DND-41 (cell line): Measurements from ENCODE around the gene PDLIM1.

Experiments used
- CTCF ChIP-seq: IDR thresholded peaks from 2 replicates; pipeline ENCODE4 v1.5.1; 2012; ENCODE audit warnings: borderline replicate concordance, low read length, moderate library complexity, mild to moderate bottlenecking; ENCODE audit not compliant: poor library complexity, severe bottlenecking; ENCODE audit errors: extremely low read depth
- EZH2 ChIP-seq: IDR thresholded peaks from 3 replicates; pipeline ENCODE4 v1.6.1; 2012; ENCODE audit warnings: borderline replicate concordance, low read depth, mild to moderate bottlenecking, moderate library complexity, low read length, inconsistent platforms; ENCODE audit not compliant: severe bottlenecking

- TF ChIP-seq CTCF (no peak), EZH2 (no peak)
Observed at GRCh38 chr10:95209509-95210127, 81.2 kb downstream of the PDLIM1 start.
